MM.1S (cell line): ENCODE results near the gene RWDD3.

Source experiments
- DNase-seq: peaks from one replicate; pipeline ENCODE4 v3.0.0-alpha.2; 2015
- H2AFZ ChIP-seq: fragments of 300-600 bp; sonication (generic); 2 replicates; pipeline ENCODE4 v1.6.0; 2016; ENCODE audit warnings: antibody characterized with exemption, low read length
- H3F3A ChIP-seq: fragments of 300-600 bp; sonication (generic); 2 replicates; pipeline ENCODE4 v1.6.1; 2016; ENCODE audit warnings: mild to moderate bottlenecking, antibody characterized with exemption, low read length, moderate library complexity, mixed read lengths; ENCODE audit not compliant: insufficient read depth
- H3K27ac ChIP-seq: fragments of 300-600 bp; sonication (generic); 2 replicates; pipeline ENCODE4 v1.5.1; 2016; ENCODE audit warnings: mild to moderate bottlenecking, low read length
- H3K27me3 ChIP-seq: fragments of 300-600 bp; sonication (generic); replicated peaks from 2 replicates; pipeline ENCODE4 v1.6.0; 2016; ENCODE audit warnings: low read length; ENCODE audit not compliant: insufficient read depth
- H3K36me3 ChIP-seq: fragments of 300-600 bp; sonication (generic); replicated peaks from 2 replicates; pipeline ENCODE4 v1.6.1; 2016; ENCODE audit warnings: mild to moderate bottlenecking, low read length, mixed read lengths; ENCODE audit not compliant: insufficient read depth
- H3K4me1 ChIP-seq: fragments of 300-600 bp; sonication (generic); 2 replicates; pipeline ENCODE4 v1.6.1; 2016; ENCODE audit warnings: low read length, mixed read lengths
- H3K4me2 ChIP-seq: fragments of 300-600 bp; sonication (generic); 2 replicates; pipeline ENCODE4 v1.6.0; 2016; ENCODE audit warnings: low read depth, low read length
- H3K4me3 ChIP-seq: fragments of 300-600 bp; sonication (generic); 2 replicates; pipeline ENCODE4 v1.5.1; 2016; ENCODE audit warnings: low read length, mixed read lengths
- H3K79me2 ChIP-seq: fragments of 300-600 bp; sonication (generic); 2 replicates; pipeline ENCODE4 v1.6.1; 2016; ENCODE audit warnings: mixed run types, low read length, mixed read lengths
- H3K9ac ChIP-seq: fragments of 300-600 bp; sonication (generic); 2 replicates; pipeline ENCODE4 v1.6.1; 2016; ENCODE audit warnings: low read length, mixed read lengths
- H3K9me2 ChIP-seq: fragments of 300-600 bp; sonication (generic); replicated peaks from 2 replicates; pipeline ENCODE4 v1.6.1; 2016; ENCODE audit warnings: mild to moderate bottlenecking, low read length, mixed read lengths; ENCODE audit not compliant: insufficient read depth
- H3K9me3 ChIP-seq: fragments of 300-600 bp; sonication (generic); replicated peaks from 2 replicates; pipeline ENCODE4 v1.6.1; 2016; ENCODE audit warnings: mild to moderate bottlenecking, low read length, mixed read lengths; ENCODE audit not compliant: insufficient read depth
- H4K20me1 ChIP-seq: fragments of 300-600 bp; sonication (generic); 2 replicates; pipeline ENCODE4 v1.6.1; 2016; ENCODE audit warnings: mild to moderate bottlenecking, low read length, moderate library complexity, mixed read lengths; ENCODE audit not compliant: insufficient read depth
- EZH2 ChIP-seq: fragments of 300-600 bp; sonication (generic); optimal IDR thresholded peaks from 2 replicates; pipeline ENCODE3; 2017; ENCODE audit warnings: low read depth, mild to moderate bottlenecking, antibody characterized with exemption, low read length, mixed read lengths
- EZH2phosphoT487 ChIP-seq: fragments of 300-600 bp; sonication (generic); IDR thresholded peaks from 2 replicates; pipeline ENCODE4 v1.6.1; 2018; ENCODE audit warnings: antibody characterized with exemption, low read length
- TF ChIP-seq, protein P1 (sequence below): fragments of 300-600 bp; sonication (generic); IDR thresholded peaks from 2 replicates; pipeline ENCODE4 v1.5.1; 2016; ENCODE audit warnings: antibody characterized with exemption, low read length, mixed read lengths

The RWDD3 gene

DNA sequence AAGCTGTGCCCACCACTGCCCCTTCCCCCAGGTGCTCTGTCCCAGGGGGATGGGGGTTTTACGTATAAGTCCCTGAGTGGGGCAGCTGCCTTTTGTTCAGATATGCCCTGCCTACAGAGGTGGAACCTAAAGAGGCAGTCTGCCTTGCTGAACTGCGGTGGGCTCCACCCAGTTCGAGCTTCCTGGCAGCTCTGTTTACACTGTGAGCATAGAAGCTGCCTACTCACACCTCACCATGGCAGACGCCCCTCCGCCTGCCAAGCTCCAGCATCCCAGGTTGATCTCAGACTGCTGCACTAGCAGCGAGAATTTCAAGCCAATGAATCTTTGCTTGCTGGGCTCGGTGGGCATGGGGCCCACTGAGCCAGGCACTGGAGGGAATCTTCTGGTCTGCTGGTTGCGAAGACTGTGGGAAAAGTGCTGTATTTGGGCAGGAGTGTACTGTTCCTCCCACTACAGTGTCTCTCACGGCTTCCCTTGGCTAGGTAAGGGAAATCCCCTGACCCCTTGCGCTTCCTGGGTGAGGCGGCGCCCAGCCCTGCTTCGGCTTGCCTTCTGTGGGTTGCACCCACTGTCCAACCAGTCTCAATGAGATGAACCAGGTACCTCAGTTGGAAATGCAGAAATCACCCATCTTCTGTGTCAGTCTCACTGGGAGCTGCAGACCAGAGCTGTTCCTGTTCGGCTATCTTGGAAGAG, 17.6 kb upstream of the RWDD3 start:
- no peaks in the 10 kb centered on the region for H3K9me3 ChIP-seq
- no peaks in the 10 kb centered on the region for H4K20me1 ChIP-seq
- no peak overlapping the region for H3K4me2 ChIP-seq
- DNase-seq = no peak
- no peak overlapping the region for H3K9ac ChIP-seq
- H3K27me3 ChIP-seq = no peaks in the 10 kb centered on the region
- TF ChIP-seq EZH2phosphoT487 (no peak), EZH2 (no peak)
- TF ChIP-seq, protein P1, sequence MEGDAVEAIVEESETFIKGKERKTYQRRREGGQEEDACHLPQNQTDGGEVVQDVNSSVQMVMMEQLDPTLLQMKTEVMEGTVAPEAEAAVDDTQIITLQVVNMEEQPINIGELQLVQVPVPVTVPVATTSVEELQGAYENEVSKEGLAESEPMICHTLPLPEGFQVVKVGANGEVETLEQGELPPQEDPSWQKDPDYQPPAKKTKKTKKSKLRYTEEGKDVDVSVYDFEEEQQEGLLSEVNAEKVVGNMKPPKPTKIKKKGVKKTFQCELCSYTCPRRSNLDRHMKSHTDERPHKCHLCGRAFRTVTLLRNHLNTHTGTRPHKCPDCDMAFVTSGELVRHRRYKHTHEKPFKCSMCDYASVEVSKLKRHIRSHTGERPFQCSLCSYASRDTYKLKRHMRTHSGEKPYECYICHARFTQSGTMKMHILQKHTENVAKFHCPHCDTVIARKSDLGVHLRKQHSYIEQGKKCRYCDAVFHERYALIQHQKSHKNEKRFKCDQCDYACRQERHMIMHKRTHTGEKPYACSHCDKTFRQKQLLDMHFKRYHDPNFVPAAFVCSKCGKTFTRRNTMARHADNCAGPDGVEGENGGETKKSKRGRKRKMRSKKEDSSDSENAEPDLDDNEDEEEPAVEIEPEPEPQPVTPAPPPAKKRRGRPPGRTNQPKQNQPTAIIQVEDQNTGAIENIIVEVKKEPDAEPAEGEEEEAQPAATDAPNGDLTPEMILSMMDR = no peak
- H3K79me2 ChIP-seq = no peaks in the 10 kb centered on the region
- H3K4me3 ChIP-seq = no peak overlapping the region
- H2AFZ ChIP-seq = no peak overlapping the region
- H3F3A ChIP-seq = no peaks in the 10 kb centered on the region
- no peaks in the 10 kb centered on the region for H3K36me3 ChIP-seq
- H3K27ac ChIP-seq = no peak overlapping the region
- no peaks in the 10 kb centered on the region for H3K9me2 ChIP-seq
- no peaks in the 10 kb centered on the region for H3K4me1 ChIP-seq

DNA sequence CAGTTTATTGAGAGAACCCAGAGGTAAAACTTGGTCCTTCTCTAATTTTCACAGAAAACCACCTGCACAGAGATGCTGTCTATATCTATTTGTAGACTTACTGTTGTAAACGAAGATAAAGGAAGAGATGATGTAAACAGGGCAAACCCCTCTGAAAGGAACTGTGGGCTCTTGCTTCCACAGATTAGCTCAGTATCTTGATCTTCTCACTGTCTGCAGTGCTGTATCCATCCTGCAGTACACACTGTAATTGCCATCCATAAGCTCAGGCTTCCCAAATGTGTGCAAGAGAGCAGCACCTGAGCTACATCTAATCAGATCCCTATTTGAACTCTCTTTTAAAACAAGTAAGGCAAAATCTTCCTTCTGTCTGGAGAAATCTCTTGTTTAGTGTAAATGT, 16.6 kb upstream of the RWDD3 start:
- H4K20me1 ChIP-seq = no peaks in the 10 kb centered on the region
- no peaks in the 10 kb centered on the region for H3K79me2 ChIP-seq
- TF ChIP-seq, protein P1 = no peak
- TF ChIP-seq EZH2 (no peak), EZH2phosphoT487 (no peak)
- H3K9ac ChIP-seq = no peak overlapping the region
- H3K36me3 ChIP-seq = no peaks in the 10 kb centered on the region
- no peaks in the 10 kb centered on the region for H3K4me1 ChIP-seq
- H3F3A ChIP-seq = no peaks in the 10 kb centered on the region
- H3K27ac ChIP-seq = no peak overlapping the region
- no peaks in the 10 kb centered on the region for H3K9me2 ChIP-seq
- no peak for DNase-seq
- H3K4me3 ChIP-seq = no peak overlapping the region
- no peaks in the 10 kb centered on the region for H3K27me3 ChIP-seq
- no peaks in the 10 kb centered on the region for H3K9me3 ChIP-seq
- H2AFZ ChIP-seq = no peak overlapping the region
- no peak overlapping the region for H3K4me2 ChIP-seq

DNA sequence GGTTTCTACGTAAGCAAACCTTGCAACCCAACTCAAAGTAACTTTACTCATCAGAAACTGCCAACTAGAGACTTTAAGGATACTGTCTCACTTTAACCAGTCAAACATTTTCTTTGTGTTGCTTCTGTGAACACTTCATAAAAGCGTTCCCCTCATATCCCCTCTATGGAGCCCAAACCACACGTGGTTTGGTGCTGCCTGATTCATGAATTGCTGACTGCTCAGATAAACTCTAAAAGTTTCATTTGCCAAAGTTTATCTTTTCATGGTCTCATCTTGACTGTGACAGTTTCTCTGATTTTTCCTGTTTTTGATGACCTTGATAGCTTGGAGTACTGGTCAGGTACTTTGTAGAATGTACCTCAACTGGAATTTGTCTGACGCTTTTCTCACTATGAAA, 14.6 kb upstream of the RWDD3 start:
- DNase-seq = no peak
- no peaks in the 10 kb centered on the region for H4K20me1 ChIP-seq
- H3K4me3 ChIP-seq = no peak overlapping the region
- TF ChIP-seq, protein P1 = no peak
- no peak for TF ChIP-seq EZH2
- no peak for TF ChIP-seq EZH2phosphoT487
- no peak overlapping the region for H2AFZ ChIP-seq
- no peak overlapping the region for H3K4me2 ChIP-seq
- H3K9me2 ChIP-seq = no peaks in the 10 kb centered on the region
- H3K4me1 ChIP-seq = no peaks in the 10 kb centered on the region
- H3K9ac ChIP-seq = no peak overlapping the region
- no peaks in the 10 kb centered on the region for H3K36me3 ChIP-seq
- H3K27ac ChIP-seq = no peak overlapping the region
- no peaks in the 10 kb centered on the region for H3K9me3 ChIP-seq
- no peaks in the 10 kb centered on the region for H3K79me2 ChIP-seq
- H3F3A ChIP-seq = no peaks in the 10 kb centered on the region
- no peaks in the 10 kb centered on the region for H3K27me3 ChIP-seq
